Body of pancreas (tissue), 4 donors: Measurements from ENCODE around the gene PNPLA7.

ENCODE experiments used
- POLR2A ChIP-seq, 3 donors: fragments of 450-650 bp; IDR thresholded peaks; one replicate each; pipeline ENCODE4 v1.6.1; 2016; ENCODE audit warnings: antibody characterized with exemption in 3 of 3, mild to moderate bottlenecking in 2 of 3
- TF ChIP-seq, protein P1 (sequence below), 7 experiments: fragments of 450-650 bp in 4 of 7; fragments of 200-600 bp in 3 of 7; sonication (generic) in 3 of 7; IDR thresholded peaks; one replicate each; pipeline ENCODE4 v1.5.1; 2016 to 2019; ENCODE audit warnings: antibody characterized with exemption in 7 of 7

DNA sequence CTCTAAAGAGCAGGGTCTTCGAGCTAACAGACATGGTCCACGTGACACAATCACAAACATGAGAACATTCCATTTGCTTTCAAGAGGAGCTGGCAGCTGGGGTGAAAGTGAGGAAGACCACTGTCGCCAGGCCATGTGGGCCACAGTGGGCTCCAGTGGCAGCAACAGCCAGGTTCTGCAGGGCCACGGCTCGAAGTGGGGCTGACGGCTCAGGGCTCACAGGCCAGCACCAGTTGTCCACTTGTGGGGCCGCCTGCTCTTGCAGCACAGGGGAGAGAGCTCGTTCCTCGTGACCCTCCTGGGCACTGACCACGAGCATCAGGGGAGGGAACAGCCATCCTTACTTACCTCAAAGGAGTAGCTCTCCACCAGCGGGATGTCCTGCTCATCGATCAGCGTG lies 38.1 kb upstream of the PNPLA7 start:
- no peak for TF ChIP-seq POLR2A (IDR thresholded peaks at IDR 0.05)
- TF ChIP-seq, protein P1, sequence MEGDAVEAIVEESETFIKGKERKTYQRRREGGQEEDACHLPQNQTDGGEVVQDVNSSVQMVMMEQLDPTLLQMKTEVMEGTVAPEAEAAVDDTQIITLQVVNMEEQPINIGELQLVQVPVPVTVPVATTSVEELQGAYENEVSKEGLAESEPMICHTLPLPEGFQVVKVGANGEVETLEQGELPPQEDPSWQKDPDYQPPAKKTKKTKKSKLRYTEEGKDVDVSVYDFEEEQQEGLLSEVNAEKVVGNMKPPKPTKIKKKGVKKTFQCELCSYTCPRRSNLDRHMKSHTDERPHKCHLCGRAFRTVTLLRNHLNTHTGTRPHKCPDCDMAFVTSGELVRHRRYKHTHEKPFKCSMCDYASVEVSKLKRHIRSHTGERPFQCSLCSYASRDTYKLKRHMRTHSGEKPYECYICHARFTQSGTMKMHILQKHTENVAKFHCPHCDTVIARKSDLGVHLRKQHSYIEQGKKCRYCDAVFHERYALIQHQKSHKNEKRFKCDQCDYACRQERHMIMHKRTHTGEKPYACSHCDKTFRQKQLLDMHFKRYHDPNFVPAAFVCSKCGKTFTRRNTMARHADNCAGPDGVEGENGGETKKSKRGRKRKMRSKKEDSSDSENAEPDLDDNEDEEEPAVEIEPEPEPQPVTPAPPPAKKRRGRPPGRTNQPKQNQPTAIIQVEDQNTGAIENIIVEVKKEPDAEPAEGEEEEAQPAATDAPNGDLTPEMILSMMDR (IDR thresholded peaks at IDR 0.05) = no peak
